ENCODE results near the gene MAML3. TPM values are rescaled to one million over a fixed set of nuclear protein-coding genes. Genes with fewer than 3 reads are reported as not detected.

MAML3 gene
- total and polyA plus RNA-seq, 10 donors, result 0.63 to 18.4 (median 12.7) TPM

- H3K27ac ChIP-seq, result no peak overlapping the region
- DNase-seq, result no peak
- TF ChIP-seq POLR2A (IDR thresholded peaks at IDR 0.05), result no peak
- no peak for TF ChIP-seq CTCF (IDR thresholded peaks at IDR 0.05 in 8 of 11, conservative IDR thresholded peaks at IDR 0.05 in 3 of 11)
- intact Hi-C loops (cut with DNase I; ENCODE audit: low total_unique reads), result no loop called here
- no peaks in the 10 kb centered on the region for H3K36me3 ChIP-seq
- H3K27me3 ChIP-seq (replicated peaks in 1 of 7), result no peaks in the 10 kb centered on the region
- WGBS, 5 donors, result 67 to 87% (median 76%) methylated on average over 6 of the region's 6 CpGs
- no peaks in the 10 kb centered on the region for H3K9me3 ChIP-seq
- H3K4me3 ChIP-seq, result no peak overlapping the region
- H3K4me1 ChIP-seq, result peaks cover 0 to 19% (median 0%) of the 10 kb centered on the region in 6 donors
Observed at GRCh38 chr4:140028676-140029517, 125.1 kb downstream of the MAML3 start.

- DNase-seq, result no peak
- intact Hi-C loops (cut with DNase I; ENCODE audit: low total_unique reads), result no loop called here
- no peaks in the 10 kb centered on the region for H3K36me3 ChIP-seq
- no peaks in the 10 kb centered on the region for H3K27me3 ChIP-seq (replicated peaks in 1 of 7)
- no peak overlapping the region for H3K27ac ChIP-seq
- no peak overlapping the region for H3K4me3 ChIP-seq
- H3K9me3 ChIP-seq, result no peaks in the 10 kb centered on the region
- WGBS, 5 donors, result 79 to 92% (median 90%) methylated on average over 1 of the region's 1 CpG
- H3K4me1 ChIP-seq, result peaks cover 0 to 20% (median 0%) of the 10 kb centered on the region in 6 donors
- no peak for TF ChIP-seq CTCF (IDR thresholded peaks at IDR 0.05 in 8 of 11, conservative IDR thresholded peaks at IDR 0.05 in 3 of 11)
- no peak for TF ChIP-seq POLR2A (IDR thresholded peaks at IDR 0.05)
- TF ChIP-seq POLR2AphosphoS5 (IDR thresholded peaks at IDR 0.05), result no peak
Observed at GRCh38 chr4:140028101-140028500, 125.9 kb downstream of the MAML3 start.

- Histone ChIP-seq H3K27me3 (replicated peaks in 1 of 7) (no peaks in the 10 kb centered on the region), H3K36me3 (no peaks in the 10 kb centered on the region), H3K4me3 (no peak overlapping the region), H3K27ac (peak overlapping the region in 3 of 8 donors; percentile 34 to 62 (median 42)), H3K9me3 (no peaks in the 10 kb centered on the region), H3K4me1 (peaks cover 0 to 25% (median 0%) of the 10 kb centered on the region in 6 donors)
- 51 to 66% (median 59%) methylated on average over 5 of the region's 5 CpGs for WGBS, 5 donors
- no peak for TF ChIP-seq POLR2AphosphoS5 (IDR thresholded peaks at IDR 0.05)
- no peak for TF ChIP-seq CTCF (IDR thresholded peaks at IDR 0.05 in 8 of 11, conservative IDR thresholded peaks at IDR 0.05 in 3 of 11)
- no peak for TF ChIP-seq POLR2A (IDR thresholded peaks at IDR 0.05)
- intact Hi-C loops (cut with DNase I; ENCODE audit: low total_unique reads), result no loop called here
- no peak for DNase-seq
Observed at GRCh38 chr4:140027101-140027500, 126.9 kb downstream of the MAML3 start.

- WGBS, 5 donors, result 60 to 77% (median 74%) methylated on average over 6 of the region's 6 CpGs
- intact Hi-C loops (cut with DNase I; ENCODE audit: low total_unique reads), result no loop called here
- Histone ChIP-seq H3K4me3 (no peak overlapping the region), H3K4me1 (peaks cover 0 to 33% (median 0%) of the 10 kb centered on the region in 6 donors), H3K27ac (no peak overlapping the region), H3K9me3 (no peaks in the 10 kb centered on the region), H3K36me3 (no peaks in the 10 kb centered on the region), H3K27me3 (replicated peaks in 1 of 7) (no peaks in the 10 kb centered on the region)
- TF ChIP-seq CTCF (IDR thresholded peaks at IDR 0.05 in 8 of 11, conservative IDR thresholded peaks at IDR 0.05 in 3 of 11) (no peak), POLR2A (IDR thresholded peaks at IDR 0.05) (no peak), POLR2AphosphoS5 (IDR thresholded peaks at IDR 0.05) (no peak)
- DNase-seq, result no peak
Observed at GRCh38 chr4:140025470-140025869, 128.5 kb downstream of the MAML3 start.

All from spleen (tissue), 11 donors.